ENCODE results near the gene PHACTR1. TPM values are rescaled to one million over a fixed set of nuclear protein-coding genes. Genes with fewer than 3 reads are reported as not detected.

PHACTR1 gene
- total RNA-seq, 1 experiment from 2014 or later, result 15.5 TPM

DNA sequence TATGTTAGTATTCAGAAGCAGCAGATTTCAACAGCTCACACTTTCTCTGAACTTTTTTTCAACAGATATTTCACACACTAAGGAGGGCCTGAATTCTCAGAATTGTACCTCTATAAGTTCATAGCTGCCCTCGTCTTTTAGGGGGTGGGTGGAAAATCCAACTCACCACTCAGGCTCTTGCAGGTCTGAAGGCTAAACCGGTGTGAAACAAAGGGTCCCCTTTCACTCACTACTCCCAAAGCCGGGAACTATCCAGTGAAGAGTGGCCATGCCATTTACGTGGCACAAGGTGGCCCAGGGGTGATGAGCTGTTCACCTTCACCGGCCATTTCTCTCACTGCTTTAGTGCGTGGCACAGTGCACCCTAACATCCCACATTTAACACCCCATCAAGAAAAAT lies 587.5 kb downstream of the PHACTR1 start:
- Mint-ChIP-seq H3K4me3 (no peak overlapping the region), H3K9me3 (no peaks in the 10 kb centered on the region), H3K27ac (no peak overlapping the region), H3K27me3 (ENCODE audit: low read depth) (no peaks in the 10 kb centered on the region; the same call in 1 of the 2 replicates), H3K36me3 (peaks cover 47% of the 10 kb centered on the region), H3K4me1 (no peaks in the 10 kb centered on the region)
- ChIA-PET CTCF (no interaction called here), POLR2A (no interaction called here)
- ATAC-seq (no peak), DNase-seq (ENCODE audit: low spot score) (no peak)
- no peak for TF ChIP-seq FOXK1 (CRISPR knock-in tag; IDR thresholded peaks at IDR 0.05)
- no peak for TF ChIP-seq SMAD3 (CRISPR knock-in tag; IDR thresholded peaks at IDR 0.05; ENCODE audit: borderline replicate concordance)
- TF ChIP-seq, protein P1, sequence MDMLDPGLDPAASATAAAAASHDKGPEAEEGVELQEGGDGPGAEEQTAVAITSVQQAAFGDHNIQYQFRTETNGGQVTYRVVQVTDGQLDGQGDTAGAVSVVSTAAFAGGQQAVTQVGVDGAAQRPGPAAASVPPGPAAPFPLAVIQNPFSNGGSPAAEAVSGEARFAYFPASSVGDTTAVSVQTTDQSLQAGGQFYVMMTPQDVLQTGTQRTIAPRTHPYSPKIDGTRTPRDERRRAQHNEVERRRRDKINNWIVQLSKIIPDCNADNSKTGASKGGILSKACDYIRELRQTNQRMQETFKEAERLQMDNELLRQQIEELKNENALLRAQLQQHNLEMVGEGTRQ (CRISPR knock-in tag; IDR thresholded peaks at IDR 0.05), result no peak
- TF ChIP-seq, protein P2, sequence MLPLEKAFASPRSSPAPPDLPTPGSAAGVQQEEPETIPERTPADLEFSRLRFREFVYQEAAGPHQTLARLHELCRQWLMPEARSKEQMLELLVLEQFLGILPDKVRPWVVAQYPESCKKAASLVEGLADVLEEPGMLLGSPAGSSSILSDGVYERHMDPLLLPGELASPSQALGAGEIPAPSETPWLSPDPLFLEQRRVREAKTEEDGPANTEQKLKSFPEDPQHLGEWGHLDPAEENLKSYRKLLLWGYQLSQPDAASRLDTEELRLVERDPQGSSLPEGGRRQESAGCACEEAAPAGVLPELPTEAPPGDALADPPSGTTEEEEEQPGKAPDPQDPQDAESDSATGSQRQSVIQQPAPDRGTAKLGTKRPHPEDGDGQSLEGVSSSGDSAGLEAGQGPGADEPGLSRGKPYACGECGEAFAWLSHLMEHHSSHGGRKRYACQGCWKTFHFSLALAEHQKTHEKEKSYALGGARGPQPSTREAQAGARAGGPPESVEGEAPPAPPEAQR (CRISPR knock-in tag; IDR thresholded peaks at IDR 0.05), result no peak
- TF ChIP-seq, protein P3, sequence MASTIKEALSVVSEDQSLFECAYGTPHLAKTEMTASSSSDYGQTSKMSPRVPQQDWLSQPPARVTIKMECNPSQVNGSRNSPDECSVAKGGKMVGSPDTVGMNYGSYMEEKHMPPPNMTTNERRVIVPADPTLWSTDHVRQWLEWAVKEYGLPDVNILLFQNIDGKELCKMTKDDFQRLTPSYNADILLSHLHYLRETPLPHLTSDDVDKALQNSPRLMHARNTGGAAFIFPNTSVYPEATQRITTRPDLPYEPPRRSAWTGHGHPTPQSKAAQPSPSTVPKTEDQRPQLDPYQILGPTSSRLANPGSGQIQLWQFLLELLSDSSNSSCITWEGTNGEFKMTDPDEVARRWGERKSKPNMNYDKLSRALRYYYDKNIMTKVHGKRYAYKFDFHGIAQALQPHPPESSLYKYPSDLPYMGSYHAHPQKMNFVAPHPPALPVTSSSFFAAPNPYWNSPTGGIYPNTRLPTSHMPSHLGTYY (CRISPR knock-in tag; IDR thresholded peaks at IDR 0.05), result no peak
- no peak for TF ChIP-seq NR3C1 (CRISPR knock-in tag; conservative IDR thresholded peaks at IDR 0.05; ENCODE audit: low read depth)
- TF ChIP-seq, protein P4, sequence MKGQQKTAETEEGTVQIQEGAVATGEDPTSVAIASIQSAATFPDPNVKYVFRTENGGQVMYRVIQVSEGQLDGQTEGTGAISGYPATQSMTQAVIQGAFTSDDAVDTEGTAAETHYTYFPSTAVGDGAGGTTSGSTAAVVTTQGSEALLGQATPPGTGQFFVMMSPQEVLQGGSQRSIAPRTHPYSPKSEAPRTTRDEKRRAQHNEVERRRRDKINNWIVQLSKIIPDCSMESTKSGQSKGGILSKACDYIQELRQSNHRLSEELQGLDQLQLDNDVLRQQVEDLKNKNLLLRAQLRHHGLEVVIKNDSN (CRISPR knock-in tag; IDR thresholded peaks at IDR 0.05), result no peak
- TF ChIP-seq ELF4 (CRISPR knock-in tag; IDR thresholded peaks at IDR 0.05; ENCODE audit: low read depth), result no peak
- no peak for TF ChIP-seq ZNF219 (CRISPR knock-in tag; IDR thresholded peaks at IDR 0.05; ENCODE audit: borderline replicate concordance)
- no peak for TF ChIP-seq EMX1 (CRISPR knock-in tag; IDR thresholded peaks at IDR 0.05)
- TF ChIP-seq ATF1 (CRISPR knock-in tag; IDR thresholded peaks at IDR 0.05), result no peak
- TF ChIP-seq, protein P5, sequence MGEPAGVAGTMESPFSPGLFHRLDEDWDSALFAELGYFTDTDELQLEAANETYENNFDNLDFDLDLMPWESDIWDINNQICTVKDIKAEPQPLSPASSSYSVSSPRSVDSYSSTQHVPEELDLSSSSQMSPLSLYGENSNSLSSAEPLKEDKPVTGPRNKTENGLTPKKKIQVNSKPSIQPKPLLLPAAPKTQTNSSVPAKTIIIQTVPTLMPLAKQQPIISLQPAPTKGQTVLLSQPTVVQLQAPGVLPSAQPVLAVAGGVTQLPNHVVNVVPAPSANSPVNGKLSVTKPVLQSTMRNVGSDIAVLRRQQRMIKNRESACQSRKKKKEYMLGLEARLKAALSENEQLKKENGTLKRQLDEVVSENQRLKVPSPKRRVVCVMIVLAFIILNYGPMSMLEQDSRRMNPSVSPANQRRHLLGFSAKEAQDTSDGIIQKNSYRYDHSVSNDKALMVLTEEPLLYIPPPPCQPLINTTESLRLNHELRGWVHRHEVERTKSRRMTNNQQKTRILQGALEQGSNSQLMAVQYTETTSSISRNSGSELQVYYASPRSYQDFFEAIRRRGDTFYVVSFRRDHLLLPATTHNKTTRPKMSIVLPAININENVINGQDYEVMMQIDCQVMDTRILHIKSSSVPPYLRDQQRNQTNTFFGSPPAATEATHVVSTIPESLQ (CRISPR knock-in tag; IDR thresholded peaks at IDR 0.05), result no peak
- TF ChIP-seq FOXP1 (CRISPR knock-in tag; IDR thresholded peaks at IDR 0.05; ENCODE audit: borderline replicate concordance), result no peak
- TF ChIP-seq NFE2L1 (CRISPR knock-in tag; IDR thresholded peaks at IDR 0.05), result no peak
- TF ChIP-seq, protein P6, sequence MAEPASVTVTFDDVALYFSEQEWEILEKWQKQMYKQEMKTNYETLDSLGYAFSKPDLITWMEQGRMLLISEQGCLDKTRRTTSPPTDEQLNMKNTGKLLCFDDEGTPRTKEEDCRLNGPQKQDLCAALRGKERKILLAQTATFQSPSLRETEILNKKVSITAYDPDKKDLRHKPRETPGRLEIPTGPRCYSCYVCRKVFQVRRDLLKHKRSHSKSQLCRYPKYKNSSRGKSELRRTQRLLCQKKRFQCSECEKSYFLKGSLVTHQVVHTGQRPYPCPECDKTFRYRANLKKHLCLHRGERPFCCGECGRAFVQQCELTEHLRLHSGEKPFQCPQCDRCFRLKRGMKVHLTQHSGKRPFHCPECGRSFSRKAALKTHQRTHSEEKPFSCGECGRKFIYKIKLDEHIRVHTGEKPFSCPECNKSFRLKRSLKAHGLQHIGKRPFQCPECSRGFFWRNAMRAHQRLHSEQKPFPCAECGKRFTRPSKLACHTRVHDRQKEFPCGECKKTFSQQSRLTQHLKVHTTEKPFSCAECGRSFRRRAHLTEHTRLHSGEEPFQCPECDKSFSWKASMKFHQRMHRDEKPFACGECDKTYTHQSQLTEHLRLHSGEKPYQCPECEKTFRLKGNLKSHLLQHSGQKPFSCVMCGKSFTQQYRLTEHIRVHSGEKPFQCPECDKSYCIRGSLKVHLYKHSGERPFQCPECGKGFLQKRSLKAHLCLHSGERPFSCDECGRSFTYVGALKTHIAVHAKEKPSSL (CRISPR knock-in tag; conservative IDR thresholded peaks at IDR 0.05), result no peak

DNA sequence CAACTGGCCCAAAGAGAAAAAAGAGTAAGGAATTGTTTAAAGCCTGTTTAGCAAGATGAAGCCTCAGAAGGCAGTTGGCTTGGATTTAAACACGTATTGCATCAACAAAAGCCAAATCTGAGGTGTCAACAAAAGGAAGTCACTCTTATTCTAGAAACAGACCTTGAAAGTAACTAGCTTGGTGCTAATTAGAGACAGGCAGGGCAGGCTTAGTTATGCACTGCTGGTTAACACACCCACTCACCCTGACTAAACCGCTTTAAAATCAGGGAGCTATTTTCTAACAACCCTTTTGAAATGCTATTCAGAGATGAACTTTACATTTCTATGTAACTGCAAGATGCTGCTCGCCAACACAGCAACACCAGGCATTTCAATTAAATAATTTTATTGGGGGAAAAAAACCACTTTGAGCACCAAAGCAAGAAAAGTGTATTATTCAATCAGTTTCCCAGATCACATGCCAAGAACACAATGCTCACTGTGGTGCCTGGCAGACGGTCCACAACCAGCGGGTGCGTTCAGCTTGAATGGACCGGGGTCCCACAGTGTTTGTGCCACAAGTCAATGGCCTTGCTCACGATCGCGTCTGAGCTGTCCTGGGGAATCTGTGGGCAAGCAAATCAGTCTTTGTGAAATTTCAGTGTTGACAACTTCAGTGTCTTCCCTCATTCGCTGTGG lies 588.2 kb downstream of the PHACTR1 start:
- Mint-ChIP-seq H3K27me3 (ENCODE audit: low read depth) (no peaks in the 10 kb centered on the region; the same call in 1 of the 2 replicates), H3K4me1 (no peaks in the 10 kb centered on the region), H3K4me3 (no peak overlapping the region), H3K9me3 (no peaks in the 10 kb centered on the region), H3K27ac (no peak overlapping the region), H3K36me3 (peaks cover 48% of the 10 kb centered on the region)
- CTCF ChIA-PET, result no interaction called here
- POLR2A ChIA-PET, result no interaction called here
- no peak for ATAC-seq
- no peak for DNase-seq (ENCODE audit: low spot score)
- TF ChIP-seq, protein P7, sequence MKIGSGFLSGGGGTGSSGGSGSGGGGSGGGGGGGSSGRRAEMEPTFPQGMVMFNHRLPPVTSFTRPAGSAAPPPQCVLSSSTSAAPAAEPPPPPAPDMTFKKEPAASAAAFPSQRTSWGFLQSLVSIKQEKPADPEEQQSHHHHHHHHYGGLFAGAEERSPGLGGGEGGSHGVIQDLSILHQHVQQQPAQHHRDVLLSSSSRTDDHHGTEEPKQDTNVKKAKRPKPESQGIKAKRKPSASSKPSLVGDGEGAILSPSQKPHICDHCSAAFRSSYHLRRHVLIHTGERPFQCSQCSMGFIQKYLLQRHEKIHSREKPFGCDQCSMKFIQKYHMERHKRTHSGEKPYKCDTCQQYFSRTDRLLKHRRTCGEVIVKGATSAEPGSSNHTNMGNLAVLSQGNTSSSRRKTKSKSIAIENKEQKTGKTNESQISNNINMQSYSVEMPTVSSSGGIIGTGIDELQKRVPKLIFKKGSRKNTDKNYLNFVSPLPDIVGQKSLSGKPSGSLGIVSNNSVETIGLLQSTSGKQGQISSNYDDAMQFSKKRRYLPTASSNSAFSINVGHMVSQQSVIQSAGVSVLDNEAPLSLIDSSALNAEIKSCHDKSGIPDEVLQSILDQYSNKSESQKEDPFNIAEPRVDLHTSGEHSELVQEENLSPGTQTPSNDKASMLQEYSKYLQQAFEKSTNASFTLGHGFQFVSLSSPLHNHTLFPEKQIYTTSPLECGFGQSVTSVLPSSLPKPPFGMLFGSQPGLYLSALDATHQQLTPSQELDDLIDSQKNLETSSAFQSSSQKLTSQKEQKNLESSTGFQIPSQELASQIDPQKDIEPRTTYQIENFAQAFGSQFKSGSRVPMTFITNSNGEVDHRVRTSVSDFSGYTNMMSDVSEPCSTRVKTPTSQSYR (CRISPR knock-in tag; IDR thresholded peaks at IDR 0.05), result no peak
- TF ChIP-seq FOXP1 (CRISPR knock-in tag; IDR thresholded peaks at IDR 0.05; ENCODE audit: borderline replicate concordance), result no peak
- no peak for TF ChIP-seq ELF4 (CRISPR knock-in tag; IDR thresholded peaks at IDR 0.05; ENCODE audit: low read depth)
- no peak for TF ChIP-seq EMX1 (CRISPR knock-in tag; IDR thresholded peaks at IDR 0.05)
- no peak for TF ChIP-seq ETV6 (CRISPR knock-in tag; IDR thresholded peaks at IDR 0.05)
- TF ChIP-seq, protein P6 (CRISPR knock-in tag; conservative IDR thresholded peaks at IDR 0.05), result no peak
- no peak for TF ChIP-seq PRRX2 (CRISPR knock-in tag; IDR thresholded peaks at IDR 0.05)

Measured in WTC11 (cell line).